PC-3 (cell line): ENCODE results near the gene FRMPD2.

ENCODE experiments used
- CTCF ChIP-seq: fragments of 300-600 bp; sonication (generic); conservative IDR thresholded peaks from 2 replicates; pipeline ENCODE4 v1.5.1; 2017; ENCODE audit warnings: antibody characterized with exemption, low read depth, mild to moderate bottlenecking, low read length
- EZH2 ChIP-seq: fragments of 300-600 bp; sonication (generic); IDR thresholded peaks from one replicate; pipeline ENCODE4 v1.6.1; 2017; ENCODE audit warnings: antibody characterized with exemption, mild to moderate bottlenecking, low read length; ENCODE audit not compliant: unreplicated experiment

GRCh38 chr10:48289501-48290238 is 15.2 kb upstream of the FRMPD2 start:
- TF ChIP-seq CTCF (peak; percentile 72), EZH2 (no peak)
